CD4-positive, alpha-beta T cell (primary cell): Measurements from ENCODE around the gene GPRC5C. TPM values are rescaled to one million over a fixed set of nuclear protein-coding genes. Genes with fewer than 3 reads are reported as not detected.
A peak's percentile ranks its signal among the peaks of the same experiment; 100 is the strongest.

ENCODE experiments used
- ATAC-seq: fragments of 200-7000 bp; cut with Tn5 transposase; one replicate; pipeline ENCODE4 v1.10.0; 2022; ENCODE audit warnings: mild to moderate bottlenecking; ENCODE audit not compliant: poor library complexity
- CTCF ChIA-PET: fragments of 350-600 bp; sonication (Branson Sonifier 250); formaldehyde crosslinking; loops from one replicate; lab custom pipeline; 2021; ENCODE audit warnings: antibody characterized with exemption, inconsistent platforms; lab: Charles Lee
- POLR2A ChIA-PET: fragments of 350-600 bp; sonication (Branson Sonifier 250); formaldehyde crosslinking; loops from one replicate; lab custom pipeline; 2021; ENCODE audit warnings: antibody characterized with exemption, inconsistent platforms; lab: Charles Lee
- DNase-seq, 14 experiments: peaks; one replicate each; pipeline ENCODE4 v3.0.0-alpha.2; 2013 to 2020; ENCODE audit warnings: mixed read lengths in 2 of 14
- H3K27ac ChIP-seq, 2 donors: one replicate each; pipeline versions ENCODE4 v1.5.1 to v1.7.0; 2013; ENCODE audit warnings: low read length in 2 of 2, low read depth in 1 of 2, mild to moderate bottlenecking in 1 of 2
- H3K27me3 ChIP-seq, 2 experiments: 1 replicate in 1 of 2; 2 replicates in 1 of 2; pipeline versions ENCODE4 v1.6.1 to v1.7.0; 2013; ENCODE audit warnings: low read length in 2 of 2, control low read depth in 1 of 2, mild to moderate bottlenecking in 1 of 2, moderate library complexity in 1 of 2; ENCODE audit not compliant: insufficient read depth in 2 of 2, control insufficient read depth in 1 of 2
- H3K36me3 ChIP-seq: one replicate; pipeline ENCODE4 v1.6.1; 2013; ENCODE audit warnings: low read length, control low read depth; ENCODE audit not compliant: insufficient read depth
- H3K4me1 ChIP-seq: one replicate; pipeline ENCODE4 v1.6.1; 2013; ENCODE audit warnings: low read length, control low read depth; ENCODE audit not compliant: insufficient read depth
- H3K4me3 ChIP-seq: one replicate; pipeline ENCODE4 v1.5.1; 2013; ENCODE audit warnings: mild to moderate bottlenecking, low read length, moderate library complexity
- H3K9me3 ChIP-seq, 2 experiments: 1 replicate in 1 of 2; 2 replicates in 1 of 2; pipeline versions ENCODE4 v1.6.1 to v1.7.0; 2013; ENCODE audit warnings: low read length in 2 of 2, mild to moderate bottlenecking in 2 of 2, control low read depth in 1 of 2, moderate library complexity in 1 of 2; ENCODE audit not compliant: control insufficient read depth in 1 of 2, insufficient read depth in 1 of 2
- H3K27ac Mint-ChIP-seq: one replicate; pipeline ENCODE4 v1.8.0; 2020; ENCODE audit warnings: mixed read lengths
- H3K27me3 Mint-ChIP-seq: one replicate; pipeline ENCODE4 v1.8.0; 2021; ENCODE audit warnings: mixed read lengths
- H3K36me3 Mint-ChIP-seq: one replicate; pipeline ENCODE4 v1.8.0; 2021; ENCODE audit warnings: low read depth, mixed read lengths
- H3K4me1 Mint-ChIP-seq: one replicate; pipeline ENCODE4 v1.8.0; 2021; ENCODE audit warnings: low read depth, mixed read lengths
- H3K4me3 Mint-ChIP-seq: one replicate; pipeline ENCODE4 v1.8.0; 2020; ENCODE audit warnings: mild to moderate bottlenecking, mixed read lengths
- H3K9me3 Mint-ChIP-seq: one replicate; pipeline ENCODE4 v1.8.0; 2020; ENCODE audit warnings: mixed read lengths
- CTCF ChIP-seq: fragments of 200-600 bp; IDR thresholded peaks from one replicate; pipeline ENCODE4 v1.8.0; 2022; ENCODE audit warnings: antibody characterized with exemption, mild to moderate bottlenecking
- intact Hi-C, 2 experiments: fragments of 100-400 bp; cut with DNase I in 1 of 2; cut with micrococcal nuclease in 1 of 2; formaldehyde crosslinking; loops; one replicate each; pipeline versions ENCODE4 v1.15.1 to v1.9.0; 2023 to 2025; cut with DNase I, micrococcal nuclease
- total RNA-seq, 174 experiments: library from RNA in 2 of 174; stranded (reverse) in 2 of 174; gene quantifications; one replicate each; pipeline ENCODE4 v1.2.3 and lab custom pipeline; 2021 to 2026

The GPRC5C gene
- total RNA-seq, 2 experiments from 2014 or later = not detected

GRCh38 chr17:74389937-74390679 lies 41.8 kb upstream of the GPRC5C start:
- no peak overlapping the region for H3K4me3 ChIP-seq
- intact Hi-C loops = no loop called here
- H3K4me1 ChIP-seq = no peaks in the 10 kb centered on the region
- CTCF ChIA-PET = no interaction called here
- no peaks in the 10 kb centered on the region for H3K9me3 ChIP-seq
- no peak overlapping the region for H3K4me3 Mint-ChIP-seq
- H3K36me3 ChIP-seq = no peaks in the 10 kb centered on the region
- no peak overlapping the region for H3K27ac Mint-ChIP-seq
- POLR2A ChIA-PET = no interaction called here
- no peak for ATAC-seq
- peak; percentile 11 for TF ChIP-seq CTCF
- H3K27me3 ChIP-seq = no peaks in the 10 kb centered on the region
- H3K9me3 Mint-ChIP-seq = no peaks in the 10 kb centered on the region
- no peaks in the 10 kb centered on the region for H3K4me1 Mint-ChIP-seq
- H3K27ac ChIP-seq = no peak overlapping the region
- H3K27me3 Mint-ChIP-seq = no peaks in the 10 kb centered on the region
- DNase-seq = no peak
- H3K36me3 Mint-ChIP-seq = no peaks in the 10 kb centered on the region

DNA sequence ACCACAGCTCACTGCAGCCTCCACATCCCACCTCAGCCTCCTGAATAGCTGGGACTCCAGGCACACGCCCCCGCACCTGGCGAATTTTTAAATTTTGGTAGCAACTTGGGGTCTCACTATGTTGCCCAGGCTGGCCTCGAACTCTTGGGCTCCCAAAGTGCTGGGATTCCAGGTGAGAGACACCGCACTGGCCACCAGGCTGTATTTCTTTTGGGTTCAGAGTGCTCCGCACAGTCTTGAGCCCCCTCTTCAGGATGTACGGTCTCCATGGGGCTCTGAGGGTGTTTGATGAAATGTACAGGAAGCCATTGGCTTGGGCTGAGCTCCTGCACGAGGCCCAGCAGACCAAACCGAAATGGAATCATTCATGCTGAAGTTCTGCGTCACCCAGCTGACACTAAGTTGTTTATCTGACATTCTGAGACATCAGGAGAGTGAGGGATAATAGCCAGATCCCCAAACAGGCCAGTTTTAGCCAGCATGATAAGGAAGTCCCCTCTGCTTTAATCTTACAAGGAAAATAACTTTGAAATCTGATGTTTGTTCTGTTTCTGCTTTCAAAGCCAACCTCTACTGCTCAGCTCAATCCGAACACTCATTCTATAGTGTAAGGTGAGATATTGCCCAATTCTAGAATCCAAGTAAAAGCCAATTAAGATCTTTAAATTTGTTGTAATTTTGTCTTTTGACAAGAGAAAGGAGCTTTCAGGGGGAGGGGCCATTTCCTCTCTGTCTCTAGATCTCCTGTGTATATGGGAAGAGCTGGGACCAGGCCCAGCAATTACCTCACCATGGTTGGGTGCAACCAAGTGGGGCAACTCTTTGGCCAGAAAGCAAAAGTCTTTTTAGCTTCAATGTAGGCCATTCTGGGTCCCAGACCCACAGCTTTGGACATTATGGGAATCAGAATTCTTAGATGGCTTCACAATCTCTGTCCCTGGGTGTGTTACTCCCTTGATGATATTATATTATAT lies 40.9 kb upstream of the GPRC5C start:
- ATAC-seq = no peak
- H3K27me3 Mint-ChIP-seq = no peaks in the 10 kb centered on the region
- intact Hi-C loops = no loop called here

More for the DNA sequence above, 40.9 kb upstream of the GPRC5C start:
- Mint-ChIP-seq H3K36me3 (no peaks in the 10 kb centered on the region), H3K27ac (no peak overlapping the region), H3K4me3 (no peak overlapping the region), H3K9me3 (no peaks in the 10 kb centered on the region), H3K4me1 (no peaks in the 10 kb centered on the region)
- Histone ChIP-seq H3K9me3 (no peaks in the 10 kb centered on the region), H3K27ac (no peak overlapping the region), H3K36me3 (no peaks in the 10 kb centered on the region), H3K27me3 (no peaks in the 10 kb centered on the region), H3K4me3 (no peak overlapping the region), H3K4me1 (no peaks in the 10 kb centered on the region)
- TF ChIP-seq CTCF = no peak
- no peak for DNase-seq
- ChIA-PET CTCF (interaction anchor here (0.6 kb wide), 1 partner anchor 311 kb away, joined by 4 read pairs; no protein-coding TSS in a partner anchor), POLR2A (no interaction called here)
